Activated CD4-positive, alpha-beta T cell treated with anti-CD3 and anti-CD28 coated beads for 24 hours (primary cell): ENCODE data around the gene GRAMD2B.
"Not testable (repeated sequence)": the region's sequence is repeated elsewhere in the genome, so short reads cannot be mapped to it uniquely, and the experiment has no call there.

Experiments used
- DNase-seq, 2 donors: peaks; one replicate each; pipeline ENCODE4 v3.0.0-alpha.2; 2020; ENCODE audit warnings: low read depth in 2 of 2

GRAMD2B gene

GRCh38 chr5:126449751-126450271, 26.6 kb downstream of the GRAMD2B start:
- peak; percentile 23 to 28 for DNase-seq

DNA sequence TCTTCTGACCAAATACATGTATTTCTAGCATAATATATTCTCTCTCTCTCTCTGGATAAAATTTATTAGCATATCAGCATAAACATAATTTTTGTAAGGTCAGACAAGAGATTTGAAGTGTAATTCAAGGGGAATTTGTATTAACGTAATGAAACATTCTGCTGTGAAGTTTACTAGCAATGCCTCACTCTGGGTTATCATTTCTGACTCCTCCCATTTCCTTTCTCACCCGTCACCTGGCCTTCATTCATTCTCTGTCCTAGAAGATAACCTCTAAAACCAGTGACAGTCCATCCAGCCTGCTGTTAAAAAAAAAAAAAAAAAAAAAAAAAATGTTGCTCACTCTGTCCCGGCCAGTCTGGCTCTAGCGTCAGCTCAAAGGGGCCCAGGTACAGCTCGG, 27.1 kb downstream of the GRAMD2B start:
- DNase-seq, result no peak

DNA sequence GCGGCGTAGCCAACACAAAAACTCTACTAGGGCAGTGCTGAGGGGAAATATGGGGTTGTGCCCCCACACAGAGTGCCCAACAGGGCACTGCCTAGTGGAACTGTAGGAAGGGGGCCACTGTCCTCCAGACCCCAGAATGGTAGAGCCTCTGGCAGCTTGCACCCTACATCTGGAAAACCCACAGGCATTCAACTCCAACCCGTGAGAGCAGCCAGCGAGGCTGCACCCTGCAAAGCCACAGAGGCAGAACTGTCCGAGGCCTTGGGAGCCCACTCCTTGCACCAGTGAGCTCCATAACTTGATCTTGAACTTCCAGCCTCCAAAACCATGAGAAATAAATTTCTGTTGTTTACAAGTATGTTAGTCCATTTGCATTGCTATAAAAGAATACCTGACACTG, 27.7 kb downstream of the GRAMD2B start:
- no peak for DNase-seq

DNA sequence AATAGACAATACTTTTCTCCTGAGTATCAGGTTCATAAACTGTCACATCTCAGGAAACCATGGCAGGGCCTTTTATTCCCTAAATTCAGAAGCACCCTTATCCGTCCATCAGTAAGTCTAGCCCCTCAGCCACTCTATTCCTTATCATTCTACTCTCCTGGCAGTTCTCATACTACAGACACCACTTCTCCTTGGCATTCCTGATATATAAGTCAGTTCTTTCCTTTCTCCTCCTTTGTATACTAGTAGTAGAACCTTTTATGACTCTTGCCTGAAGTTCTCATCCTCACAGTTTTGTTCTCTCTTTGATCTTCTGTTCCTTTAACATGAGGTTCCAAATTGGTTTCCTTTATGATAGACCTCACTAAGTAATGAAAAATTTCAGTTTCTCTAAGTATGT, 29.3 kb downstream of the GRAMD2B start:
- no peak for DNase-seq

GRCh38 chr5:126454081-126454480, 30.9 kb downstream of the GRAMD2B start:
- no peak for DNase-seq

GRCh38 chr5:126454535-126454934, 31.3 kb downstream of the GRAMD2B start:
- no peak for DNase-seq

DNA sequence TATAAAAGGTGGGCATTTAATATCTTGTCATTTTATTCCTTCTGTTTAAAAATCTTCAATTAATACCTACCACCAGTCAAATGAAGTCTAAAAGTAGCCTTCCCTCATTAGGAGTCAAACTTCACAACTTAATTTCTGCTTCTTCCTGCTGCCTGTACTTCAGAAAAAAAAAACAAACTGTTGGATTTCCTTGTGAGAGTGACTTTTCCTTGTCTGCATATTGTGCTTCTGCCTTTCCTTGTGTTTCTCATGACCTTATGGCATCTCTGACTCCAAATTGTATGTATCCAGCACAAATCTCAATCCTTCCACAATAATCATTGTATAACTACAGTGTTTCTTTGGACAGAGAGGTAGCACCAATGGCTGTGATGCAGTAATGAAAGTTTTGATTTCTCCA, 32.1 kb downstream of the GRAMD2B start:
- no peak for DNase-seq

DNA sequence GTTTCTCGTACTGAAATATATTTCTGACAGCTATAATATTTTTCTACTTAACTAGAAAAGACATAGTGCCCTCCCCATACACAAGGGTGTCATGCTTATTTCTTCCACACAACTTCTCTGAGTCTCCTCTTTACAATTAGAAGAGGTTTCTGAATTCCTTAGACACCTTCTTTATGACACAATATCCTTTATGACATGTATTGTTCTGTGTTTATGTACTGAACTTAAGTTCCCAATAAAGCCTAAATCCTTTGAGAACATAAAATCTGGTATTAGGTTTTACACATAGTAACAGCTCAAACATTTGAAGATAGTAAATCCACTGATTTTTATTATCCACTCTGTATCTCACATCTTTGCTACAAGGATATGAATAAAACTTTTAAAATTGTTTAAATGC, 32.5 kb downstream of the GRAMD2B start:
- DNase-seq, result no peak

DNA sequence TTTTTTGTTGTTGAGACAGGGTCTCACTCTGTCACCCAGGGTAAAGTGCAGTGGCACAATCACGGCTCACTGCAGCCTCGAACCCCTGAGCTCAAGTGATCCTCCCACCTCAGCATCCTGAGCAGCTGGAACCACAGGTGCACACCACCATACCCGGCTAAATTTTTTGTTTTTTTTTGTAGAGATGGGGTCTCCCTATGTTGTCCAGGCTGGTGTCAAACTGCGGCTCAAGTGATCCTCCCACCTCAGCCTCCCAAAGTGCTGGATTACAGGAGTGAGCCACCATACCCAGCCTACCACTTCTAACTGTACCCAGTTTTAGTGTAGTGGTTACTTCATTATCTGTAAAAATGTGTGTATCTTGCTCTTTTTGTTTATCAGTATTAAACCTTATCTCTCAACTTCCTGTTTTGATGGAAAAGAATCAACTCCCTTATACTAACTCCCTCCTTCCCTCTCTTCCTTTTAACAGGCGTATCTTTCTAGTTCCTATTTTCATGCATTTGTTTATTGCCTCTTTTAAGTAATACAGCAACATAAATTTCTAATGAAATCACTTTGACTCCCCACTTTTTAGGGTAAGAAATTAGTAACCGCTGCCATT, 33.1 kb downstream of the GRAMD2B start:
- DNase-seq, result no peak

DNA sequence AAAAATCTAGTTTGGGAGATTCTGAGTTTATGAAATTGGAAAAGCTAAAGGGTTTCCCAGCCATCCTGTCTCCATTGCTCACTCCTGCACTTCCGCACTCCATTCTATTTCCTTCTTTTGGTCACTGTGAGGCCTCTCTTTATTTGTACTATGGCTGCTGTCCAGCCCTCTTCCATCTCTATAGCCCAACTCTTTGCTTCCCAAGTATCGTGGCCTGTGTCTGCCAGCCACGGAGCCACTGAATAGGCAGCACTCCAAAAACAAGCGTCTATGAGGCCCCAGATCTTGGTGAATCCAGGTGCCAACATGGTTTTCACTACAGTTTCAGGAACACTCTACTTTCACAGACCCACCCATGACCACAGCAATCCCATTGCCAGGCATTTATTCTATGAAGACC, 37.2 kb downstream of the GRAMD2B start:
- DNase-seq, result no peak

DNA sequence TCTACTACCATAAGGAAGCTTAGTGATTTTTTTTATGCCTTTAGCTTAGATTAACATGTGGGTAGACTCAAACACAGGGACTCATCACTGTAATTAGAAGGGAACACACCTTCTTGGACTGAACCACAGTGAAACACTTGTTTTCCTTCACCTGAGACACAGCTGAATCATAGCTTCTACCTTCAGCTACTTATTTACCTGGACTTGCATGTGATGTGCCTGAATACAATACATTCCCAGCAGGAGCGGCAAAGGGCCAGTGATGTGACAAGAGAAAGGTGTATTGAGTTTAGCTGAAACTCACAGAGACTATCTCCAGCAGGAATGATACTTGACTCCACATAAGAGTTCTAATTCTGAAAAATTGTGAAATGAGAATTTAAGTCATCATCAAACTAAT, 37.8 kb downstream of the GRAMD2B start:
- DNase-seq, result no peak

GRCh38 chr5:126461838-126462237, 38.6 kb downstream of the GRAMD2B start:
- DNase-seq, result no peak

DNA sequence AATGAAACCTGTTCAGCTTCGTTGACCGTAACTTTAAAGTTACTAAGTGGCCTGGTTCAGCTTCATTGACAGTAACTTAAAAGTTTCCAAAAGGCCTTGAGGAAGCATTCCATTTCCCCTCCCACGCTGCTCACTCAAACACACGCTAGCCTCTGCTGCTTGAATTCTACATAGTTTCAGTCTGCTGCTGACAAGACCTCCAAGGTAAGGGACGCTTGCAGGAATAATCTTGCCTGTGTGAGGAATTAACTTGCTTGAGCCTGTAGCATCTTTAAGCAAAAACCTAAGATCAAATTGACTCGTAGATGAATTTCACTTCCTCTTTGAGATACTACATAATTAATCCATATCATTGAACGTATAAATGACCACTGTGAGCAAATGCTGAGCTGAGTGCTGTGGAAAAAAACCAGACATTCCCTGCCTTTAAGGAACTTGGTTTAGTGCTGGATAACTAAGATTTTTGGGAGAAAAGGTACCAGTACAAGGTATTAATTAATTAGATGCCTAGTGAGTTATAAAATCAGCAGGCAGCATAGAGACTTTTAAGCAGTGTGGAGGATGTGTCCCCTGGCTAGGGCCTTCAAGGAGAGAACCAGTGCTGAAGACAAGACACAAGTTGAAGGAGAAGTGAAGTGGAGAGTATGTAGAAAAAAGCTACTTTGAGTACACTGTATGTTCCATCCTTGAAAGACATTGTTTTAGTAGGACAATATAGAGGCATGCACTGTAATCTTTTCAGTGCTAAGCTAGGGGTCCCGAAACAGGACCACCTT, 39.2 kb downstream of the GRAMD2B start:
- DNase-seq, result no peak

- no peak for DNase-seq
Observed at GRCh38 chr5:126464016-126464415, 40.8 kb downstream of the GRAMD2B start.

DNA sequence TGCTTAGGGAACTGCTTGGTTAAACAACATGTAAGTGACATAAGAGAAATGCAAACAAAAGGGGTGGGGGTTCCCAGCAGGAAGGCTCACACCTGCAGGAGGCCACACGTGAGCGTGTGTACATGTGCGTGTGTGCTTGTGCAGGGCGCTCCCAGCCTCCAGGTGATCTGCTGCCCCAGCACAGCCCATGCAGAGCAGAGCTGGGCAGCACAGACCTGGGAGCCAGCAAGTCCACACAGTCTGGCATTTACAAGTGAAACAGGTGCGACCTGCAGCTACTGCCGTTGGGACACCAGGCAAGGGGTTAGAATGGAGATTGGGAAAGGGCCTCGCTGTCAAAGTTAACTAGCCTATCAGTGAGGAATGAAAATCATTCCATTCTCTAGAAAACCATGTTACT, 41.8 kb downstream of the GRAMD2B start:
- no peak for DNase-seq

DNA sequence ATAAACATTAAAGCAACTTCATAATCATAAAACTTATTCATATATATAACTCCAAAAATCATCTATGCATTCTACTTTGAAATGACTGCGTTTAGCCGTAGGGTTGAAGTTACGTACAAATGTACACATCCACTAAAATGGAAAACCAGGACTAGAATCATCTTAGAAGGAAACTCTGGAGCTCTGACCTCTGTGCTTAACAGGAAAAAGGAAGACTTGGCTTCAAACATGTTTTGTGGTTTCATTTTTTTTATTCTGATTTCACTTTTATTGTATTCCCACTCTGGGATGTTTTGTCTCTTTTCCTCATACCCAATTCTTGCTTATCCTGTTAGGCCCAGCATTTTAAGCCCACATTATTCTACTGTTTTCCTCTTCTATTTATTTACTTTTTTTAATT, 44.9 kb downstream of the GRAMD2B start:
- DNase-seq, result no peak

DNA sequence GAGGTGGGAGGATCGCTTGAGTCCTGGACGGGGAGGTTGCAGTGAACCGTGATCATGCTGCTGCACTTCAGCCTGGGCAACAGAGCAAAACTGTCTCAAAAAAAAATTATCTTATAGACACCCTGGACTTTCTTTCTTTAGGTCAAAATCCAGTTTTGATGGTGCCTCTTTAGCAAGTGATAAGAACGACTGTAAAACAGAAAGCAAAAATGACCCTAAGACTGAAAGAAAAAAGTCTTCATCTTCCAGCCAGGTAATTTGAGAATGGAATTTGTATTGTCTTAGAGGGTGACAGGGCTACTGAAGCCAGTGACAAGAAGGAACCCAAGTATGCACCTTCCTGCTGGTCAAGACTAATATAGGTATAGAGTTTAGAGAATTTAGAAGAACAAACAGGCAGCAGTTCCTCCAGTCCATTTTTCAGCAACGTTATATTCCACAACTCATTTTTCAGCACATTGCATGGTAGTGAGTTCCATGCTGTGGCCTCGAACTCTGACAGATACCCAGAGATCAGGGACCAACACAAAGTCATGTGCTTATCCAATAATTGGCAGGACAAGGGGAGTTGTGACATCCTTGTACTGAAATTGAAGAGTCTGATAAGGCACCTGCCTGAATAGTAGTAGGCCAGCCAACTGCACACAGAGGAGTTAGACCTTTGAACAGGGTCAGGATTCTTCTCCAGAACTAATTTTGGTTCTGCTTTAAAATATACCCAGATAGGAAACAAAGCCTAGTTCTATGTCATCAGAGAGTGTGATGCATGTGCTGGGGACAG, 46.5 kb downstream of the GRAMD2B start:
- DNase-seq, result no peak

GRCh38 chr5:126470529-126470928, 47.3 kb downstream of the GRAMD2B start:
- not testable (repeated sequence) for DNase-seq

DNA sequence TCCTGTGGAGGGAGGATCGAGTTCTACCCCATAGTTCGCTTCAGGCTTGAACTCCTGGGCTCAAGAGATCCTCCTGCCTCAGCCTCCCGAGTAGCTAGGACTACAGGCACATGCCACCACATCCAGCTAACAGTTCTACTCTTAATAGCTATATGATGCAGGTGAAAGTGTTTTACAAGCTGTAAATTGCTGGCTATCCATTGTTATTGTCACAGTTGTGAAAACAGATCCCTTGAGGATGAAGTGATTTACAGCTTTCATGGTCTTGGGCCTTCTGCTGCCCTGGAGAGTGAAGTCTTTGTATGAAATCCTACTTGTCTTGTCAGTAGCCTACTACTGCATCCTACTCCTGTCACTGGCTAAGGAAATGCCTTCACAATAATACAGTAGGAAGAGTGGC, 48.0 kb downstream of the GRAMD2B start:
- no peak for DNase-seq

DNA sequence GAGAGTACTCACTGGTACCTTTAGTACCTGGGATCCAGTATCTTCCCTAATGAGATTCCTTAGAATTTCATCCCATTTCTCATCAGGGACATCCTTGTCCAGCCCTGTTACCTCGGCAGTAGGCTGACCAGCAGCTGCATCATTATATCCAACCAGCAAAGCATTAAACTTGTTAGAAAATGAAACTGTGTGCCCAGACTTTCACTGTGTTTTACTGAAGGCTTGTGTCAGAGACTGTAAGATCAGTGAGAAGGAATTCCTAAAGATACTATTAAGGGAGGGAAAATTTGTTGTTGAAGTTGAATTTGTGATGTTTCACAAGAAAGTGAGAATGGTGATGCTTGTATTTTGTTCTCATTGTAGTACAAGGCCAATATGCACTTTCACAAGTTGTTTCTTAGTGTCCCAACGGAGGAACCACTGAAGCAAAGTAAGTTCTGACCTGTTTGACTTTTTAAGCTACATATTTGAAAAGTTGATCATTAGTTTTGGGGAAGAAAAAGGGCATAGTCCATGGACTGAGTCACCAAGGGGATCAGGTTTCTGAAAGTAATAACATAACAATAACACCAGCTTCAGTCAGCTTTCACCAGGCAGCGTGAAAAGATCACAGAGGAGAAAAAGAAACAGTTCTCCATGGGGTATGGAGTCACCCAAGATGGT, 48.8 kb downstream of the GRAMD2B start:
- no peak for DNase-seq

DNA sequence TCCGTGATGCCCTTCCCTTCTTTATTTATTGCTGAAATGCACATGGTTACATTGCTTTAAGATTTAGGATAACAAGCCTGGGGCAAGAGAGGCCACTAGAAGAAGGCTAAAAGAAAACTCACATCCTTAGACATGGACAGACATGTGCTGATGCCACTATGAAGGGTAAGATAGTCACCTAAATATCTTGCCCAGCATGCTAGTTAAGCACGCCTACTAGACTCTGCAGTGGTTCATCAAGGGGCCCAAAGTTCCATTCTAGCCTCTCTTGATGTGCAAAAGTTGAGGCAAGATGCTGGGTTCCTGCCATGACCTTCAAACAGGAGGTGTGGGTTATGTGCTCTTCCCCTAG, 49.3 kb downstream of the GRAMD2B start:
- DNase-seq, result no peak
